GM18909 (cell line): ENCODE measurements around the gene RIBC1.
"Not testable (repeated sequence)": the region's sequence is repeated elsewhere in the genome, so short reads cannot be mapped to it uniquely, and the experiment has no call there.

ENCODE experiments used
- ATAC-seq: cut with Tn5 transposase; IDR thresholded peaks from one replicate; pipeline ENCODE4 v1.9.1; 2021; ENCODE audit warnings: mild to moderate bottlenecking; ENCODE audit not compliant: unreplicated experiment, poor library complexity

Gene RIBC1

GRCh38 chrX:53433651-53434639, 11.3 kb downstream of the RIBC1 start, which contains the start of gene HSD17B10:
Gene HSD17B10, minus strand, starts transcription at chrX:53434370. Its CDS starts 25 bp downstream, at chrX:53434345.
- ATAC-seq, result peak; percentile 91

DNA sequence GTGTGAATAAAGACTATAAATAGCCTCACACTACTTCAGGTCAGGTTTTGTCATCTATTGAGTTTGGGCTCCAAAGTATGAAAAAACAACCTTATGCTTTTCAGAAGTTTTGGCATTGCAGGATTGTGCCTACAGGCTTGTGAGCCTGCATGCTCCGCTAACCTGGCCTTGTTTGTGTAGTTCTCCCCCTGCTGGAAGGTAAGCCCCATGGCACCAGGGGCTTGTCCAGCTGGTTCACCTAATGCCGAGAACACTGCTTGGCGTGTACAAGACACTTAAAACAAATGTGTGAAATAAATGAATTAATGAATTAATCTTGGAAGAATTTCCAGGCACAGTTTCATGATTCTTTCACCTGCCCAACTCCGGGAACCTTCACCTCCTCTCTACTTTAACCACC, 13.3 kb downstream of the RIBC1 start:
- ATAC-seq, result peak; percentile 83

GRCh38 chrX:53437206-53437605, 14.5 kb downstream of the RIBC1 start:
- ATAC-seq, result no peak

GRCh38 chrX:53438174-53438831, 15.6 kb downstream of the RIBC1 start:
- no peak for ATAC-seq

DNA sequence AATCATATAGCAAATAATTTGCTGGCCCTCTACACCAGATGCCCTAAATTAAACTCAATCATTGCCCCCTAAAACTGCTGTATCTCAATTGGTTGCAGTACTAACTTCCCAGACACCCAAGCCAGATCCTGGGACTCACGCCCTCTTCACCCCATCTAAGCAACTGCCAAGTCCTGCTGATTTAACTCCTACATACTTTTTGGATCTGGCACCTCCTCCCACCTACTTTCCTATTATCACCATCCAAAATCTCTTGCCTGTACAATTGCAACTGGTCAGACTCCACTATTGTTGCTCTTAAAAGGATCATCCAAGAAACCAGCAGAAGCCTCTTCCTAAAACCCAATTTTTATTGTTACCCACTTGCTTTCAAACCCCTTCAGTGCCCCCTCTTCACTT, 16.2 kb downstream of the RIBC1 start:
- no peak for ATAC-seq

DNA sequence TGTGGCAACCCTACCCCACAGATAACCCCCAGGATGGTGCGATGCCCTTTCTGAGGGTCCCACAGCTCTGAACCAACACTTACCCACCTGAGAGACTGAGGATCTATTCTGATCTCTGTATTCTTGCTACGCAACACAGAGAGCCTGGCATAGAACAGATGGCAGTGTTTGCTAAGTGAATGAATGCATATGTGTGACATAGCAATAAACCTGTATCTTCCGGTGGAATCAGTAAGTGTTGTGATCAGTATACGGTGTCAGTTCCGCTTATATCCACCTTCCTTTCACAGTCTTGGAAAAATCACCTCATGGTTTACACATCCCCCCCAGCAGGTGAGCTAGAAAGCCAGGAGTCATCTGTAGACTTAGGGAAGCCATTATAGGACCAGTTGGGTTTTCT, 17.4 kb downstream of the RIBC1 start:
- no peak for ATAC-seq

DNA sequence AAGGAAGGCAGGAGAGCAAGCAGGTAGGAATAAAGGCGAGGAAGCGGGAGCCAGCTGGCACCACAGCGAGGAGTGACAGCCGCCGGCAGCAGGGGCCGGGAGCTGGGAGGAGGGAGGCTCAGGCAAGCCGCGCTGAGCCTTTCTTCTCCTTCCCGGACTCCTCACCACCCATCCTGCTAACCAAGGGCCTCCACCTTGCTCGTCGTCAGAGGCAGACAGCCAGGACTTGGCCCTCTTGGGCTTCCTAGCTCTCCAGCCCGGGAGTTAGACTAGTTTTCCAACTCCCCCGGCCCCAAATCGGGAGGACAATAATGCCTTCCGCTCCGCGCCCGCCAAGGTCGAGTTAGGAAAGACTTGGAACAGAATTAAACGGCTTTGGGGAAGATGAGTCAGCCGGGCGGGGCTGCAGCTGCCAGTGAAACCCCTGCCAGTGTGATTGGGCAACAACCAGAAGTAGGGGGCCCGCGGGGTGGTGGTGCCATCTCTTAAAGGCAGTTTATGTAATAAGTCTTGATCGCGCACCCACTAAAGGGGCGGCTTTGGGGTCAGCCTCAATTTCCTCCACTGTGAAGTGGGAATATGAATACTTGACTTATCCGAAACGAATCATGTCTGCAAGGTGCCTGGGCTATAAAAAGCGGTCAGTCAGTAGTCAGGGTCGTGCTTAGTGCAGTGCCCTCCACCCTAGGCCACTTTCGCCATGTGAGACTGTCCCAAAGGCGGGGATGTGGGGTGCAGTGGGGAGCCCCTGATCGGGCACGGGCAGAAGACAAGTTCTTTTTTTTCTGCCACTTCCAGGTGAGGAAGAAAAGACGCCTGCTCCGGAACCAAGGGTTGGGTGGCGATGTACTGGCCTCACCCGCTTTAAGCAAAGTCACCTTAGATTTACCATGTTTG, 18.2 kb downstream of the RIBC1 start:
- ATAC-seq, result no peak

- peak; percentile 79 for ATAC-seq
Observed at GRCh38 chrX:53441531-53442321, 19.1 kb downstream of the RIBC1 start.

GRCh38 chrX:53442322-53442631, 19.6 kb downstream of the RIBC1 start:
- ATAC-seq, result no peak

DNA sequence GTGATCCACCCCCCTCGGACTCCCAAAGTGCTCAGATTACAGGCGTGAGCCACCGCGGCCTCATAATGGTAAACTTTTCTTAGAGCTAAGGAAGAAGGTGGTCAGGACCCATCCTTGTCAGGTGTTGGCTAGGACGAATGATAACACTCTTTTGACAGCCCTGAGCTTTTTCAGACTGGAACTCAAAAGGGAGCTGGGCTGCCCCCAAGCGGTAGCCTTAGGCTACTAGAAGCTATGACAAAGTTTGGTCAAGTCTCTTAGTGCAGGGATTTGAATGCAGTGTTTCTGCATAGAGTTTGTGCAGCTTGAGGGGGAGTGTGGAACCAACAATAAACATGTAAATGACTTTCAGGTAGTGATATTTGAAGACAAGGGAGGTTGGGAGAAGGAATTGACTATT, 23.3 kb downstream of the RIBC1 start:
- ATAC-seq, result no peak

DNA sequence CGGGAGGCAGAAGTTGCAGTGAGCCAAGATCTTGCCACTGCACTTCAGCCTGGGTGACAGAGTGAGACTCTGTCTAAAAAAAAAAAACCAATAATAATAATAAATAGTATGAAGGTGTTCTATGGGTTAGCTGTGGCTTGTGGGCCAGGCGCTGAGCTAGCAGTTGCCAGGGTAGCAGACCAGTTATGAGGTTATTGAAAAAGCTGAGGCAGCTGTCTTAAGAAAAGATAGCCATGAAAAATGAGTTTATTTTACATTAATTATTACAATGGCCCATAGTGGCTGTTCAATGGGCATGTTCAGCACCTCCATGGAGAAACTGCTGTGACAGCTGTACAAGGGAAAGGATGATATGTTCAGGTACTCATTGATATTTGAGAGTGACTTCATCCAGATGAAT, 24.8 kb downstream of the RIBC1 start:
- no peak for ATAC-seq

- no peak for ATAC-seq
Observed at GRCh38 chrX:53449632-53450031, 27.0 kb downstream of the RIBC1 start.

DNA sequence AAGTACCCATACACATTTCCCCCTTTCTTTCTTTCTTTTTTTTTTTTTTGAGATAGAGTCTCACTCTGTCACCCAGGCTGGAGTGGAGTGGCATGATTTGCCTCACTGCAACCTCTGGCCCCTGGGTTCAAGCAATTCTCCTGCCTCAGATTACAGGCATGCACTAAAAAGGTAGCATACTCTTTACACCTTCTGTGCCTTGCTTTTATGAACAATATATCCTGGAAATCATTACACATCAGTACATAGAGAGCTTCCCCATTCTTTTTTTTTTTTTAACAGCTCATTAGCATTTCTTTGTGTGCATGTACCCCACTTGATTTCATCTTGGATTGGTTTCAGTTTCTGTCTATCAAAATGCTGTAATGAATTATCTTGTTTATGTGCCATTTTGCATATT, 30.1 kb downstream of the RIBC1 start:
- ATAC-seq, result no peak

- no peak for ATAC-seq
Observed at GRCh38 chrX:53456254-53456653, 33.6 kb downstream of the RIBC1 start.

GRCh38 chrX:53458082-53458481, 35.4 kb downstream of the RIBC1 start:
- ATAC-seq, result no peak

DNA sequence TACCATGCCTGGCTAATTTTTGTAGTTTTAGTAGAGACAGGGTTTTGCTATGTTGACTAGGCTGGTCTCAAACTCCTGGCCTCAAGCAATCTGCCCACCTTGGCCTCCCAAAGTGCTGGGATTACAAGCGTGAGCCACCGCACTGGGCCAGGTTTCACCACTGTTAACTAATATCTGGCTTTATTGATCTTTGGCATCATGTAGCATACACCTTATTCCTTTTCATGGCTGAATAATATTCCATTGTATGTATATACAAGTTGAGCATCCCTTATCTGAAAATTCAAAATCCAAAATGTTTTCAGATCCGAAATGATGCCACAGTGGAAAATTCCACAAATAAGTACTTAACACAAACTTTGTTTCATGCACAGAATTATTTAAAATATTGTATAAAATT, 46.0 kb downstream of the RIBC1 start:
- not testable (repeated sequence) for ATAC-seq

DNA sequence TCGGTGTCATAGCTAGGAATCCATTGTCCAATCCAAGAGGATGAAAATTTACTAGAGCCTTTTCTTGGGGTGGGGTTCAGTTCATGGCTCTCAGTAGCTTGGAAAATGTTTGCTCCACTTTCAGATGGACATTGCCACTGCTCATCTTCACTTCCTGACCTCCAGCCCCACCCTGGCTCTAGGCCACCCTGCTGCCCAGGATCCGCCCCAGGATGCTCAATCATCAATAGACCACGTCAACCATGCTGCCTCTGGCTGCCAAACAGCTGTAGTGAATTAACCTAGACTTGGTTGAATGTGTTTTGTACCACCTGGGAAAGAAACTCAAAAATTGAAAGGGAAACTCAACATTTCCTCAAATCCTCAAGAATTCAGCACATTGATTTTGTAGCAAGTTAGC, 48.7 kb downstream of the RIBC1 start:
- no peak for ATAC-seq

- no peak for ATAC-seq
Observed at GRCh38 chrX:53474707-53475106, 52.0 kb downstream of the RIBC1 start.

- ATAC-seq, result no peak
Observed at GRCh38 chrX:53476371-53476770, 53.7 kb downstream of the RIBC1 start.

DNA sequence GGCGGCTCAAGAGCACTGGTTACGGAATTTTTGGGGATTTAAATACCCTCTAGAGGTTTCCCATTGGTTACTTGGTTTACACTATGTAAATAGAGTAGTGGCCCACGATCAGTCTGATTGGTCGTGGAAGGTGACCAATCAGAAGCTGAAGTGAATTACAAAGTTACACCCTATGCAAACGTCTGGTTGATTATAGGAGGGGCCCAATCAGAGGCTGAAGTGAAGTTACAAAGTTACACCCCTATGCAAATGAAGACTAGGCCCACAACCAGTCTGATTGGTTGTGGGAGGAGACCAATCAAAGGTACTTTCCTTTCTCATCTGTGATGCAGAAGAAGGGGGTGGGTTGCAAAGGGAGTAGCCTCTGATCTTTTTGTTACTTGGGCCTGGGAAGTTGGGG, 56.6 kb downstream of the RIBC1 start:
- no peak for ATAC-seq
